HPDE6-E6E7 (cell line): ENCODE data around the gene HNRNPLL.
"Not testable (repeated sequence)": the region's sequence is repeated elsewhere in the genome, so short reads cannot be mapped to it uniquely, and the experiment has no call there.

Experiments used
- DNase-seq: peaks from one replicate; pipeline ENCODE4 v3.0.0; 2011; ENCODE audit warnings: missing footprints; ENCODE audit errors: extremely low spot score

Gene HNRNPLL

GRCh38 chr2:38552259-38552658, 50.5 kb downstream of the HNRNPLL start:
- no peak for DNase-seq

GRCh38 chr2:38551746-38552145, 51.0 kb downstream of the HNRNPLL start:
- DNase-seq, result no peak

GRCh38 chr2:38551171-38551570, 51.6 kb downstream of the HNRNPLL start:
- no peak for DNase-seq

DNA sequence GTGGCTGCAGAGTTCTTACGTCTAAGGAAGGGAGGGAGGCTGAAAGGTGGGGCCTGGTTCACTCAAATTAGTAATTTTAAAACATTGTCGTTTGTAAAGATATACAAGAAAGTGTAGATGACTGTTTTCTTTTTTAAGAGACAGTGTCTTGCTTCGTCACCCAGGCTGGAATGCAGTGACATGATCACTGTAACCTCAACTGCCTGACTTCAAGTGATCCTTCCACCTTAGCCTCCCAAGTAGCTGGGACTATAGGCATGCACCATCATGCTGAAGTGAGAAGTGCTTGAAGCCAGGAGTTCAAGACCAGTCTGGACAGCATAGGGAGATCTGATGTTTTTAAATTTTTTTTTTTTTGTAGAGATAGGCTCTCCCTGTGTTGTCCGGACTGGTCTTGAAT, 52.9 kb downstream of the HNRNPLL start:
- DNase-seq, result no peak

GRCh38 chr2:38549071-38549704, 53.5 kb downstream of the HNRNPLL start:
- DNase-seq, result no peak

DNA sequence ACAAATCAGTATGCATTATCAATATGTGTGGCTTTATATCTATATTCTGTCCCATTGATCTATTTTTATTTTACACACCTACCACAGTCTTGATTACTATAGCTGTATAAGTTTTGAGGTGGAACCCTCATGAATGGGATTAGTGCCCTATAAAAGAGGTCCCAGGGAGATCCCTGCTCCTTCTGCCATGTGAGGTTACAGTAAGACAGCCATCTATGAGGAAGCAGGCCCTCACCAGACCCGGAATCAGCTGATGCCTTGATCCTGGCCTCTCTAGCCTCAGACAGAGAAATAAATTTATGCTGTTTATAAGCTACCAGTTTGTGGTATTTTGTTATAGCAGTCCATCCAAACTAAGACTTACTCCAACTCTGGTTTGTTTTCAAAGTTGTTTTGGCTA, 54.9 kb downstream of the HNRNPLL start:
- no peak for DNase-seq

DNA sequence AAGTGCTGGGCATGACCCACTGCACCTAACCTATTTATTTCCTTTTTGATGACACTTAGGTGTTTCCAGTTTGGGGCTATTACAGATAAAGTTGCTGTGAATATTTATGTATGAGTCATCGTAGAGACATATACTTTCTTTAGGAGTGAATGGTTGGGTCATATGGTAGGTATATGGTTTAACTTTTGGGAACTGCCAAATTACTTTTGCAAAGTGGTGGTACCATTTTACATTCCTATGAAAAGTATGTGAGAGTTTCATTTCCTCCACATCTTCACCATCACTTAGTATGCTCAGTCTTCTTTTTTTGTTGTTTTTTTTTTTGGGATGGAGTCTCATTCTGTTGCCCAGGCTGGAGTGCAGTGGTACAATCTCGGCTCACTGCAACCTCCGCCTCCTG, 56.1 kb downstream of the HNRNPLL start:
- DNase-seq, result no peak

GRCh38 chr2:38546064-38546463, 56.7 kb downstream of the HNRNPLL start:
- DNase-seq, result no peak

- DNase-seq, result not testable (repeated sequence)
Observed at GRCh38 chr2:38542248-38542631, 60.5 kb downstream of the HNRNPLL start.

DNA sequence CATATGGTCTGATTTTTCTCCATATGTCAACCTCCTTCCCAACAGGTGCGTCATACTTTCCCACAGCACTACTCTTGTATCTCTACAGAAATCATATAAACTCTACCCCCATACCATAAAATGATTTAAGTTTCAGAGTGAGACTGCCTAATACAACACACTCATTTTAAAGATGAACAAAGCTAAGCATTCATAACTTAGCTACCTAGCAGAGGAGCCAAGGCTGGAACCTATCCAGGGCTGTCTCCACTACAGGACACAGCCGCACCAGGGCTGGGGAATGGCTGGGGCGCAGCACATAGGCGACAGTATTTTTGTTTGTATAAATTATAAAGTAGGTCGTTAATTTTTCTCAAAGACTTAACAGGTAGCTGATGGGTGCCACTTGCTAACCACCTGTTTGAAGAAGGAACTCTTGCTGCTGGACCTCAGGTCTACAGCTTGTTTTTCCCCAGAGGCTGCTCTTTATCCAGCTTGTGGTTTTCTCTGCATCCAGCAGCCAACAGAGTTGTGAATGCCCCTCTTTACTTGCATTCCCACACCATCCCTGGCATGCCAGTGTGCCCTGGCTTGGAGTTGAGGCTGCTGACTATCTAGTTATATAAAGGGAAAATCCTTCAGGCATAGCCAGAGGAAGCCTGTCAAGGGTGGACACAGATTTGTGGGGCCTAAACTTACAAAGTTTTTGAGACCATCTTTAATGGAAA, 62.0 kb downstream of the HNRNPLL start:
- no peak for DNase-seq

DNA sequence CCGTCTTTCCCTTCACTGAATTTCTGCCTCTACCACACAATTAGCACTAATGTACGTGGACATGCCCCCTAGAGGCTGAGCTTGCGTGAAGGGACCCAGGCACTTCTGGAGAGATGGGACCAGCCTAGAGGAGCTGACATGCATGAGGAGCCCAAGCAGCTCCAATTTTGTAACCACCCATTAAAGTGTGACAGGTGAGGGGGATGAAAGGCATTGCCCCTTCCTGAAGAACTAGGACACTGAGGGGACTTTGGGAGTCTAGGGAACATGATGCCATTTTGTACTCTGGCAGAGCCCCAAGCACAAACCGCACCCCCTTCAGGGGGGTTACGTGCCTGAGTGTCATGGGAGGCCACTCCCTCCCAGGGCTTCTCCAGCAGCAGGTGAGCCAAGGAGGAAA, 63.6 kb downstream of the HNRNPLL start:
- no peak for DNase-seq

- no peak for DNase-seq
Observed at GRCh38 chr2:38537937-38538525, 64.7 kb downstream of the HNRNPLL start.

- DNase-seq, result not testable (repeated sequence)
Observed at GRCh38 chr2:38537296-38537695, 65.4 kb downstream of the HNRNPLL start.

DNA sequence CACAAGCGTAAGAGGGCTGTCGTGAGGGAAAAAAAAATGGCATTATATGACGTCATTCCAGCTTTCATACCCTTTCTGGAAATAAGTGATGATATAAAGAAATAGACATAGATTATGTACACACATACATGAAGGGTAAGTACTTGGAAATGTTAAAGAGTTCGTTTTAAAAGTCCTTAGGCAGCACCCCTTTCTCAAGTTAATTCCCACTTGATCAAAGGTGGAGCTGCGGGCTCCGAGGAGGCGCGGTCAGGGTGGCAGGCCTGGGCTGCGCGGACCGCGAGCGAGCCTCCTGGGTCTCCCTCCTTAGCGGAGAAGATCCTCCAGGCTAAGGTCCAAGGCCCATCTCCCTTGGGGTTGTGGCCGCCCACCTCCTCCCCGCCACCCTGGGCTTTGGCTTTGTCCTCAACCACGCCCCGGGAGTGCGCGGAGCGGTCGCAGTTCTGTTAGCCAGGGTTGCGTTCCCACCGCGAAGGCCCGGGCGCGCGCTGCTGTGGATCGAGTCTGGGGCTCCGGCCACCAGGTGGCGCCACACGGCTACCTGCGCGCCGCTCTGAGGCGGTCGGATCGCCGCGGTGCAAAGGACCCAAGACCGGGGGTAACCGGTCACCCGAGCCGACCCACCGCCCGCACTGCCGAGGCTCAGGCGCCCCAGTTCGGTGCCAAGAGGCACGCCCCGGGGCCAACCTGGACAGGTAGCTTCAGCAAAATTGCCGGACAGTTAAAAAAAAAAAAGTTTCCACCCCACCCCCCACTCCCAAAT, 66.8 kb downstream of the HNRNPLL start:
- DNase-seq, result peak; percentile 78

DNA sequence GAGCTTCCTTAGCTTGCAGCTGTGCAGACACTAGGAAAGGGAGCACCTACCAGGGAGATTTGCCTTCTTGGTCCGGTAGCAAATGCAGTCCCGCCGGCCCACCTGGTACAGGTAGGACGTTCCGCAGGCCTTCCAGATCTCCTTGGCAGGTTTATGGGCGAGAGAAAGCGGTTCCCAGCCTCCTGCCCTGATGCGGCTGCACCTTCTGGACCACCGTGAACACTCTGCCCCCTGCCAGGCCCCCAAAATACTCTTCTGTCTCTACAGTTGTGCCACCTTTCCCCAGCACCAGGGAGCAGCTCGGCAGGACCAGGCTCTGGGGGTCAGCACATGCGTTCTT, 67.4 kb downstream of the HNRNPLL start:
- DNase-seq, result no peak

GRCh38 chr2:38534746-38535403, 67.9 kb downstream of the HNRNPLL start:
- no peak for DNase-seq

- DNase-seq, result no peak
Observed at GRCh38 chr2:38533757-38534545, 68.8 kb downstream of the HNRNPLL start.

- DNase-seq, result no peak
Observed at GRCh38 chr2:38533180-38533579, 69.5 kb downstream of the HNRNPLL start.

- DNase-seq, result no peak
Observed at GRCh38 chr2:38532366-38532765, 70.4 kb downstream of the HNRNPLL start.

GRCh38 chr2:38529208-38529607, 73.5 kb downstream of the HNRNPLL start:
- no peak for DNase-seq

- no peak for DNase-seq
Observed at GRCh38 chr2:38528534-38528933, 74.2 kb downstream of the HNRNPLL start.
